PFSK-1 (cell line): ENCODE results near the gene EME2.

Experiments
- FOXP2 ChIP-seq: optimal IDR thresholded peaks from 2 replicates; pipeline ENCODE3; 2011; ENCODE audit warnings: borderline replicate concordance, control low read depth, inconsistent platforms; ENCODE audit not compliant: insufficient read depth; ENCODE audit errors: extremely low read length, extremely low read depth
- POLR2AphosphoS5 ChIP-seq: IDR thresholded peaks from 2 replicates; pipeline ENCODE4 v1.6.1; 2012; ENCODE audit warnings: low read depth, mild to moderate bottlenecking, control low read depth, low read length, moderate library complexity
- SIN3A ChIP-seq: IDR thresholded peaks from 2 replicates; pipeline ENCODE4 v1.6.1; 2012; ENCODE audit warnings: mild to moderate bottlenecking, low read length, moderate library complexity, borderline replicate concordance; ENCODE audit not compliant: insufficient read depth
- TAF1 ChIP-seq: IDR thresholded peaks from 2 replicates; pipeline ENCODE4 v1.6.1; 2012; ENCODE audit warnings: low read length, control low read depth, borderline replicate concordance; ENCODE audit not compliant: insufficient read depth
- TF ChIP-seq, protein P1 (sequence below), 2 experiments: IDR thresholded peaks; 2 replicates each; pipeline versions ENCODE4 v1.6.1 to v1.8.0; 2011 to 2012; ENCODE audit warnings: low read depth in 2 of 2, low read length in 2 of 2, control low read depth in 1 of 2, inconsistent platforms in 1 of 2, mild to moderate bottlenecking in 1 of 2, moderate library complexity in 1 of 2; ENCODE audit not compliant: insufficient read depth in 1 of 2

Gene EME2

DNA sequence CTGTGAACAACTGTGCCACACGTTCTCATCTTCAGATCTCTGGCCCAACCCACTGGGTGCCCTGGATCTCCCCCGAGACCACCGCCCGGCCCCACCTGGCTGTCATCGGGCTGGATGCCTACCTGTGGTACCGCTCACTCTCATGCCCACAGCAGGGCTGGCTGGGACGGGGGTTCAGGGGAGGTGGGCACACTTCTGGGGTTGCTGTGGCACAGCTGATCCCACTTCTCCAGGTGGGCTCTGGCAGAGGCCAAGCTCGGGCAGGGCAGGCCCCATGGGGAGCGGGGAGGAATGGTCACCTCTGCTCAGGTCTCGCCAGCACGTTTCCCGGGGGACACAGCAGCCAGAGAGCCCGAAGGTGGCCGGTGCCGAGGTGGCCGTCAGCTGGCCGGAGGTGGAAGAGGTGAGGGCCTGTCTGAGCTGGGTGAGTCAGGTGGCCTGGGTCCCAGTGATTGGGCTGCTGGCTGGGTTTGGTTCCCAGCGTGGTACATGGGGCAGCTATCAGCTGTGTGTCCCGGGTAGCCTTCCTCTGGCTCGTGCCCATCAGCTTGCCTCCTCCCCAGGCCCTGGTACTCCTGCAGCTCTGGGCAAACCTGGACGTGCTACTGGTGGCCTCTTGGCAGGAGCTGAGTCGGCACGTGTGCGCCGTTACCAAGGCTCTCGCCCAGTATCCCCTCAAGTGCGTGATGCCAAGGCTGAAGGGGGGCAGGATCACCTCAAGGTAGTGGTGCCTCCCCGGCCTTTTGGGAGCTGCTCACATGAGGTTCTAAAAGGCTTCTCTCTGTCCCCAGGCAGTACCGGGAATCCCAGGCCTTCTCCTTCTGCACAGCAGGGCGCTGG lies 2.6 kb downstream of the EME2 start:
- TF ChIP-seq TAF1 (no peak), FOXP2 (no peak), SIN3A (no peak), POLR2AphosphoS5 (no peak)
- TF ChIP-seq, protein P1, sequence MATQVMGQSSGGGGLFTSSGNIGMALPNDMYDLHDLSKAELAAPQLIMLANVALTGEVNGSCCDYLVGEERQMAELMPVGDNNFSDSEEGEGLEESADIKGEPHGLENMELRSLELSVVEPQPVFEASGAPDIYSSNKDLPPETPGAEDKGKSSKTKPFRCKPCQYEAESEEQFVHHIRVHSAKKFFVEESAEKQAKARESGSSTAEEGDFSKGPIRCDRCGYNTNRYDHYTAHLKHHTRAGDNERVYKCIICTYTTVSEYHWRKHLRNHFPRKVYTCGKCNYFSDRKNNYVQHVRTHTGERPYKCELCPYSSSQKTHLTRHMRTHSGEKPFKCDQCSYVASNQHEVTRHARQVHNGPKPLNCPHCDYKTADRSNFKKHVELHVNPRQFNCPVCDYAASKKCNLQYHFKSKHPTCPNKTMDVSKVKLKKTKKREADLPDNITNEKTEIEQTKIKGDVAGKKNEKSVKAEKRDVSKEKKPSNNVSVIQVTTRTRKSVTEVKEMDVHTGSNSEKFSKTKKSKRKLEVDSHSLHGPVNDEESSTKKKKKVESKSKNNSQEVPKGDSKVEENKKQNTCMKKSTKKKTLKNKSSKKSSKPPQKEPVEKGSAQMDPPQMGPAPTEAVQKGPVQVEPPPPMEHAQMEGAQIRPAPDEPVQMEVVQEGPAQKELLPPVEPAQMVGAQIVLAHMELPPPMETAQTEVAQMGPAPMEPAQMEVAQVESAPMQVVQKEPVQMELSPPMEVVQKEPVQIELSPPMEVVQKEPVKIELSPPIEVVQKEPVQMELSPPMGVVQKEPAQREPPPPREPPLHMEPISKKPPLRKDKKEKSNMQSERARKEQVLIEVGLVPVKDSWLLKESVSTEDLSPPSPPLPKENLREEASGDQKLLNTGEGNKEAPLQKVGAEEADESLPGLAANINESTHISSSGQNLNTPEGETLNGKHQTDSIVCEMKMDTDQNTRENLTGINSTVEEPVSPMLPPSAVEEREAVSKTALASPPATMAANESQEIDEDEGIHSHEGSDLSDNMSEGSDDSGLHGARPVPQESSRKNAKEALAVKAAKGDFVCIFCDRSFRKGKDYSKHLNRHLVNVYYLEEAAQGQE (IDR thresholded peaks at IDR 0.05; ENCODE audit: insufficient read depth in 1 of 2, low read depth in 2 of 2, low read length in 2 of 2), result no peak

DNA sequence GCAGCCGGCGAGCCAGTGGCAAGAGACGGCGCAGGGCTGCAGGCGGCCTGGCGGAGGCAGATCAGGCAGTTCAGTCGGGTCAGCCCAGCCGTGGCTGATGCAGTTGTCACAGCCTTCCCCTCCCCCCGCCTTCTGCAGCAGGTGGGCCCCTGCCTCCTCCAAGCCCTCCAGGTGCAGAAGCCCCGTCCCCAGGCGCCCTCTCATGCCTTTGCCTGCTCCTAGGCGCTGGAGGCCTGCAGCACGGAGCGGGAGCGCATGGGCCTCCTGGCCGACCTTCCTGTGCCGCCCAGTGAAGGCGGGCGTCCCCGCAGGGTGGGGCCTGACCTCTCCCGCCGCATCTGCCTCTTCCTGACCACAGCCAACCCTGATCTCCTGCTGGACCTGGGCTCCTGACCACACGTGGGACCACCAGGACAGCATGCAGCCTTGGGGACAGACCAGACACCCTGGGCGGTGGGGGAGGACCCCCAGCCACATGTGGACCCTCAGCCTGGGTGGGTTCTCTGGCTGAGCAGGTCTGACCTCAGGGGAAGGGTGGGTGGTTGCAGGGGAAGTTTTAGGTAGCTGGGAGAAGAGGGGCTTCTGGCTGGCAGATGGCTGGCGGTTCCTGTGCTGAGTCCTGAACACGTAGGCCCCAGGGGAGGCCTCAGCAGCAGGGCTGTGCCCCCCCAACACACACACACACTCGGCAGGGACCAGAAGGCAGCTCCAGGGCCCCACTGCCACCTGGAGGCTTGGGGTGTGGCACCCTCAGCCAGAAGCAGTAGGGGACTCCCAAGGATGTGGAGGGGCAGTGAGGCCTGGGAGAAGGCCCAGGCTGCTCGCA lies 3.4 kb downstream of the EME2 start:
- TF ChIP-seq TAF1, result no peak
- TF ChIP-seq, protein P1 (IDR thresholded peaks at IDR 0.05; ENCODE audit: insufficient read depth in 1 of 2, low read depth in 2 of 2, low read length in 2 of 2), result no peak
- TF ChIP-seq FOXP2, result no peak
- TF ChIP-seq SIN3A, result no peak
- TF ChIP-seq POLR2AphosphoS5, result no peak

DNA sequence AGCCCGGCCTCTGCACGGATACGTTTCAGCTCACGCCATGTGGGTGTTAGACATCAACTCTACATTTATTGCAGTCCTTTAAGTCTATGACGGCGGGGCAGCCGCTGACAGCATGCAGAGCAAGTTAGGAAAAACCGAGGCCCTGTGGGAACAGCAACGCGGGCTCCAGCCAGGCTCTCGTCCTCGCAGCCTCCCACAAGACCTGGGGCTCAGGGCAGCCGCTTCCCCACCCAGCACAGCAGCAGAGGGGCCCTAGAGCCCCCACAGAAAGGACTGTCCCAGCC lies 4.0 kb downstream of the EME2 start:
- TF ChIP-seq TAF1, result no peak
- no peak for TF ChIP-seq SIN3A
- TF ChIP-seq, protein P1 (IDR thresholded peaks at IDR 0.05; ENCODE audit: insufficient read depth in 1 of 2, low read depth in 2 of 2, low read length in 2 of 2), result no peak
- TF ChIP-seq POLR2AphosphoS5, result no peak
- TF ChIP-seq FOXP2, result no peak

DNA sequence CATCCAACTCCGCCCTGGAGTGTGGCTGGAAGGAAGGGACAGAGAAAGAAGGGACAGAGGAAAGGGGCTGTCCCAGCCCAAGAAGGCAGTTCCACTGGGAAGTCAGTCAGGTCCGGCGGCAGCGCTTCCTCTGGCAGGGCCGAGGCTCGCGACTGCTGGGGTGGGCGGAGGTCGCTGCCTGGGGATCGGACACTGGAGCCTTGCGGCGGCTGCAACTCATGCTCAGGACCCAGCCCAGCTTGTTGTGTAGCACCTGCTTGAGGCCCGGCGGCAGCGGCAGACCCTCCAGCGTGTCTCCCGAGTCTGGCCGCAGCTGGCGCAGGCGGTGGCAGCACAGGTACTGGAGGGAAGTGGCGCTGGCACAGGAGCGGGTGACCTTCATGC lies 4.4 kb downstream of the EME2 start:
- peak; percentile 16; the same call in 1 of the 2 replicates for TF ChIP-seq POLR2AphosphoS5
- TF ChIP-seq FOXP2, result no peak
- no peak for TF ChIP-seq TAF1
- TF ChIP-seq, protein P1 (IDR thresholded peaks at IDR 0.05; ENCODE audit: insufficient read depth in 1 of 2, low read depth in 2 of 2, low read length in 2 of 2), result no peak
- no peak for TF ChIP-seq SIN3A
